HK-2 (cell line): ENCODE data around the gene PODN.

ENCODE experiments used
- DNase-seq: peaks from one replicate; pipeline ENCODE4 v3.0.0-alpha.2; 2018; ENCODE audit not compliant: unreplicated experiment

Gene PODN

GRCh38 chr1:53074313-53075154, 12.5 kb downstream of the PODN start:
- DNase-seq, result no peak

GRCh38 chr1:53075206-53075605, 13.2 kb downstream of the PODN start:
- no peak for DNase-seq

GRCh38 chr1:53075761-53076163, 13.7 kb downstream of the PODN start:
- no peak for DNase-seq

- DNase-seq, result no peak
Measured at GRCh38 chr1:53076165-53076564, 14.2 kb downstream of the PODN start.

GRCh38 chr1:53076721-53077598, 14.9 kb downstream of the PODN start:
- DNase-seq, result no peak

- DNase-seq, result no peak
Measured at GRCh38 chr1:53077599-53077965, 15.6 kb downstream of the PODN start.

GRCh38 chr1:53078333-53079101, 16.5 kb downstream of the PODN start:
- DNase-seq, result no peak

GRCh38 chr1:53079251-53079650, 17.2 kb downstream of the PODN start:
- DNase-seq, result no peak

- no peak for DNase-seq
Measured at GRCh38 chr1:53080041-53080440, 18.0 kb downstream of the PODN start.

GRCh38 chr1:53080769-53081168, 18.8 kb downstream of the PODN start:
- DNase-seq, result no peak

- DNase-seq, result no peak
Measured at GRCh38 chr1:53081384-53082066, 19.5 kb downstream of the PODN start.

- no peak for DNase-seq
Measured at GRCh38 chr1:53082826-53083455, 20.9 kb downstream of the PODN start.

- DNase-seq, result no peak
Measured at GRCh38 chr1:53083636-53084588, 21.9 kb downstream of the PODN start.

- no peak for DNase-seq
Measured at GRCh38 chr1:53084589-53084971, 22.6 kb downstream of the PODN start.

- DNase-seq, result no peak
Measured at GRCh38 chr1:53085405-53085804, 23.4 kb downstream of the PODN start.

- DNase-seq, result no peak
Measured at GRCh38 chr1:53086491-53087070, 24.6 kb downstream of the PODN start.

GRCh38 chr1:53087332-53088285, 25.6 kb downstream of the PODN start:
- DNase-seq, result no peak

- no peak for DNase-seq
Measured at GRCh38 chr1:53088616-53089300, 26.7 kb downstream of the PODN start.
